Activated CD8-positive, alpha-beta memory T cell treated with anti-CD3 and anti-CD28 coated beads, Interleukin-2, amount 50 U/mL, for 24 hours (primary cell): ENCODE results near the gene MAP3K9.

Experiments used
- DNase-seq: peaks from one replicate; pipeline ENCODE4 v3.0.0-alpha.2; 2020; ENCODE audit errors: extremely low read depth

MAP3K9 gene

DNA sequence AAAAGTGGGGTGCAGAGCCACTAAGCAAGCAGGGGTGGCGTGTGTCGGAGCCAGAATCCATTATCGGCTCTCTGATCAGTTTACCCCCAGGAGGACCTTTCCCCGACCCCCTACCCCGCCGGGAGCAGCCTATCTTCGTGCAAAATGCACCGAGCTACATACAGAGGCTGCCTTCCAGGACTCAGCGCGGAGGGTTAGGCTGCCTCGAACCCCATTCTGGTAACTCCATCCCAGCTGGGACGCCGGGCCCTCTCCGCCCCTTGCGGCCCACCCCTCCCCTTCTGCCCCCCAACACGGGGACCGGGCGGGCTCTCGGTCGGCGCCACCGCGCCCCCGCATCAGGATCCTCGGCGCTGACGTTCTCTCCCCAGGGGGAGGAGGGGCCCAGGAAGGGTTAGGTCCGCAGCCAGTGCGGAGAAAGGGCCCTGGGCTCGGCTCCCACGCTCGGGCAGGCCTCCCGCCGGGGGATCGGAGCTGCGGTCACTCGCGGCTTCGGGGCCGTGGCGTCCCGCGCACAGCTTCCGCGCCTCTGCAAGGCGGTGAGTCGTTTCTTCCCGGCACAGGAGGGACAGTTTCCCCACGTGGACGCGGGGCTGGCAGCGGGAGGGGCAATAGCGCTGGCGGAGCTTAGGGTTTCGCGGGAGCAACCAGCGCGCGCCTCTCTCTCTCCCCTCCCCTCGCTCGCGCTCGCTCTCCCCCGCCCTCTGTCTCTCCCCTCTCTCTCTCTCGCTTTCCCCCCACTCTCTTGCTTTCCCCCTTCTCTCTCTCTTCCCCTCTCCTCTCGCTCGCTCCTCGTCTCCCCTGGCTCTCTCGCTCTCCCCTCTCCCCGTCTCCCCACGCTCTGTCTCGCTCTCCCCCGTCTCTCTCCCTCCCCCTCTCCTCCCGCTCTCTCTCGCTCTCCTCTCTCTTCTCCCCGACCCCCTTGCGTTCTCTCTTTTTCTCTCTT is 12.5 kb upstream of the MAP3K9 start:
- DNase-seq: no peak

- no peak for DNase-seq
Observed at GRCh38 chr14:70816525-70816924, 7.2 kb upstream of the MAP3K9 start.

DNA sequence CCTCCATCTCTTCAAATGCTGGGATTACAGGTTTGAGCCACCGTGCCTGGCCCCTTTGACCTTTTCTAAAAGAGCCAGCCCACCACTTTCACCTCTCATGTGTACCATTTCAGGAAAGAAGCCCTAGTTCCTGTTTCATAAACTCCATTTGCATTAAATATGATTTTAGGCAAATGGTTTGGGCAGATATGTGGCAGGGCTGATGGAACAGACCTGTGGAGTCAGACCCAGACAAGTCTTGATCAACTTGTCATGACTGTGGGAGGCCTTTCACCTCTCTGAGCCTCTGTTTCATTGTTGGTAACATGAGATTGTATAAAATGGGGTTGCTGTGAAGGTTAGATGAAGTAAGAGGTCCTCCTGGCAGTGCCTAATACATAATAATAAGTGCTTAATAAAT is 5.2 kb upstream of the MAP3K9 start:
- DNase-seq: no peak

GRCh38 chr14:70812124-70812818 is 3.0 kb upstream of the MAP3K9 start:
- no peak for DNase-seq

GRCh38 chr14:70811578-70811977 is 2.3 kb upstream of the MAP3K9 start:
- DNase-seq: no peak

DNA sequence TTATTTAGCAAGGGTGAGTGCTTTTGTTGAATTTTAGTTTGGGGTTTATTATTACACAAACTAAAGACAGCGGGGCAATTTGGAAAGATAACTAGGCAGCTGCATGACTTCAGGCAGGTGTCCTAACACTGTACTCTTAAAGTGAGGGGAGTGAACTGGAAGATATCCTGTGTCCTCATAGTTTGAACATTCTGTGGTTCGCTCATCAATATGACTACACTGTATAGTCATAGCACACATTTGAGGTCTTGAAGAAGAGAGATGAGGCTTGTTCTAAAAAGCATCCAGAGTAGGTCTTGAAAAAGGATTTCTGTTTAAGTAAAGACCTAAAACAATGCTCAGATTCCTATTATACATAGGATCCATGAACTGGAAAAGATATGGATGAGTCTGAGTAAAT is 1.7 kb upstream of the MAP3K9 start:
- no peak for DNase-seq

- no peak for DNase-seq
Observed at GRCh38 chr14:70810621-70811020, 1.3 kb upstream of the MAP3K9 start.

- DNase-seq: no peak
Observed at GRCh38 chr14:70808416-70809224, 693 bp downstream of the MAP3K9 start.

DNA sequence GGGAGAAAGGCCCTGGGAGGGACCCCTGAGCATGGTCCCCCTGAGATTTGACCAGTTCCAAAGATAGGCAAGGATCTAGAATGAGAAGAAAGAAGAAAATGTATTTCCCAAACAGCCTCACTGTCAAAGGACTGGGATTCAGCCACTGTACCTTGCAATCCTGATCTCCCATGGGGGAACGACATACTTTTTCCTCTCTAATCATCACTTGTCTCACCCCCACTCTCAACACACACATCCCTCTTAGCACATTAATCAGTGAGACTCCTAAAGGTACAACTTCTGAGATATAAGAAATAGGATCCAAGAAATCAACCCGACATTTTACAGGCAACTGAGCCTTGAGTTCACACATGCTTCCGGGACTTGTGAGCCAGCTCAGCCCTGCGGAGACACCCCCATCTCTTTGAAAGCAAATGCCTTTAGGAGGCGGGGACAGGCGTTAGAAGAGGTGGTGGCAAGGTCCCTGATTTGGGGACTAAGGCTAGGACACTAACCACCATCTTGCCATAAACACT is 1.4 kb downstream of the MAP3K9 start:
- no peak for DNase-seq

DNA sequence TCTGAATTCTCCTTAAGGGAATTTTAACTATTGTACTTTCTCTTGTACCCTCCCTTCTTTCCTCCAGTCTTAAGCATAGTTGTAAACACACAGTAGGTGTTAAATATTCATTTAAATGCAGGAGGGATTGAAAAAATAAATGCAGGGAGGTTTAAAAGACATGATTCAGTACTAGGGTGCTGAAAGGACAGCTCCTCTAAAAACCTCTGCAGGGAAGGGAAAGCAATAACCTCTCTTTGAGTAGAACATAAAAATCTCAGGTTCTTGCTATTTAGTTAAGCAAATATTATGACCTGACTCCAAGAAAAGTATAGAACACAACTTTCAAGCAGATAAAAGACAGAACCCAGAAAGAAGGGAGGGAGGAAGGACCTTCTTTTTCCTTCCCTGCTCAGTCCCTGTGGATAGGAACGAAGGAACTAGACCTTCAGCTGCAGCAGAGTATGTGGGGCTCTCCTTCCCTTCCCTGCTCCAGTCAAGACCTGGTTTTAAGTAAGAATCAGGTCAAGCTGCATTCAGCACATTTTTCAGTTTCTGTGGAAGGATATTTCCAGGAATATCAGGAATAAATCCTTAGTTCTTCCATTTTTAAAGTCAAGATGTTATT is 4.7 kb downstream of the MAP3K9 start:
- no peak for DNase-seq

DNA sequence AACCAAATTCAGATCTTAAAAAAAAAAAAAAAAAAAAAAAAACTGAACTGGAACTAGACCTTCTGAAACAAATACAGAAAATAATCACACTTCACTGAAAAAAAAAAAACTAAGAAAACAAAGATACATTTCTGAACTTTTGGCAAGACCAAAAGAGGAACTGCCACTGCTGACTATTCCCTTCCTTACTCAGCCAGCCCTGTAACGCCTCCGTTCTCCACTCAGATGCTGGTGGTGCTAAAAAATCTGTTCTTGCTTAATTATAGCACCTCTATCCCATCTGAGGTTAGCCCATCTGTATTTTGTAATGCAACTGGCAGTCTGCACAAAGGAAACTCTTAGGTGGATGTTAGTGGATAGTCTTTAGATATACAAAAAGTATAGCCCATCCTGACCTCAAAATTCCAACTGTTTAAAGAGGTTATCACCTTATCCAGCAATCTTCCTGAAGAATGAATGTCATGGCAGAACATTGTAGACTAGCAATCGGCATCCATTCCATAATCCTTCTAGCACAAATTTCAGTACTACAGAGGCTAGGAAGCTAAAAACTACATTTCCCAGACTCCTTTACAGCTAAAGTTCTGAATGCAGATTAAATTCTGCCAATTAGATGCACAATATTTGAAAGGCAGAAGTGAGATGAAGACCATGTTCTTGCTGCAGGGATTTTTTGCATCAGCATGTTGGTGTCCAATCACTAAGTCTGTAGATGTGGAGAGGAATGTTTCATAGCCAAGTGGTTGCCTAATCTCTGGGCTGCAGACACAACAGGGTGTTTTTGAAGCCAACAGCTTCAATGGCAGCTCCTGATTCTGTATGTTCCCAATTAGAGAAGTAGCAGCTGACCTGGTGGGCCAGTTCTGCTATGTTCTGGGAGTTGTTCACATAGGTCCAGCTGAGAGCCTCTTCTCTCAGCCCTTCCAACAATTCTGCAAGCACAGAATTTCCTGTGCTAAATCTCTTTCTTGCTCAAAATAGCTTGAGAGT is 5.7 kb downstream of the MAP3K9 start:
- DNase-seq: no peak

DNA sequence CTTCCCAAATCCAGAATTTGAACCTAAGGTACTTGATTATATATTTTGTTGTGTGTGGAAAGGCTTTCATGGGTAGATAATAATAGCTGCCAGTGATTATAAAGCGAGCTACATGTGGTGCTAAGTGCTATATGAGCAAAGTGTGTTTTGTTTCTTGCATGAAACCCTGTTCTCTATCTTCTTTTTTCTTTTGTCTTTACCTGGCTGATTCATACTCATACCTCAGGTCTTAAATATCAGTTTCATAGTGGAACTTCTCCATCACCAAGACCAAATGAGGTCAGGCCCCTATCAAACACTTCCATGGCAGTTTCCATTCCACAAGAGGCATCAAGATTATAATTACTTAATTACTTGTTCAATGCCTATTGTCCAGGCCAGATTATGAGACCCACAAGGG is 6.9 kb downstream of the MAP3K9 start:
- DNase-seq: no peak

GRCh38 chr14:70801836-70802235 is 7.5 kb downstream of the MAP3K9 start:
- DNase-seq: no peak

DNA sequence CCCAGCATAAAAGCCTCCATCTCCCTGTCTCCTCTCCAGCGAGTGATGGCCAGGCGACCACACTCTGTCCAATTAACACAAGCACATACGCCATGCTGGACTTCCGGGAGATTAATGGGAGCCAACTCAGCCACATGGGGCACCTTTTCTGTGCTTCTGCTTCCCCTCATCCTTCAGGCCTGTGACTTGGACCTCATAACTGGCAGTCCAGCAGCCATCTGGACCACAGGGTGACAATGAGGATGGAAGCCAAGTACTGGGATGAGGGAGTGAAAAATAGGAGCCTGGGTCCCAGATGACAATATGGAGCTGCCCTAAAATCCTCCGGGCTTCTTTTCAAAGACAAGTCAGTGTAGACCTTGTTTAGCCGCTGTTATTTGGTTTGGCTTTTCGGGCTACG is 12.8 kb downstream of the MAP3K9 start:
- DNase-seq: no peak

GRCh38 chr14:70794294-70794693 is 15.0 kb downstream of the MAP3K9 start:
- no peak for DNase-seq

DNA sequence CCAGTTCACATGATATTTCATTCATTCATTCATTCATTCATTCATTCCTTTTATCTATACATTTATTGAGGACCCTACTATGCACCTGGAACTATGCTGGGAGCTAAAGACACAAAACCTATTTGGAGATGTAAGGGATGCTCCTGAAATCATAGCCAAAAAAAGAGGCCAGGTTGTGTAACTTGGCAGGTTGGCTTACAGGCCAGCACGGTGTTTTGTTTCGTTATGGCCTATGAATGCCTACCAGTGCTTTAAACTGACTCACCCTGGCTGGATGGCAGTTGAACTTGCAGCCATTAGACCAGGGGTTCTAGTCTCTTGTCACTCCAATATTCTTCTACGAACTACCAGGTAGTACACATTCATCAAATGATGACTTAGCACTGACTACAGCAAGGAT is 15.7 kb downstream of the MAP3K9 start:
- no peak for DNase-seq

GRCh38 chr14:70792939-70793338 is 16.4 kb downstream of the MAP3K9 start:
- DNase-seq: no peak

- DNase-seq: no peak
Observed at GRCh38 chr14:70791971-70792370, 17.3 kb downstream of the MAP3K9 start.

GRCh38 chr14:70789961-70790360 is 19.4 kb downstream of the MAP3K9 start:
- DNase-seq: no peak

DNA sequence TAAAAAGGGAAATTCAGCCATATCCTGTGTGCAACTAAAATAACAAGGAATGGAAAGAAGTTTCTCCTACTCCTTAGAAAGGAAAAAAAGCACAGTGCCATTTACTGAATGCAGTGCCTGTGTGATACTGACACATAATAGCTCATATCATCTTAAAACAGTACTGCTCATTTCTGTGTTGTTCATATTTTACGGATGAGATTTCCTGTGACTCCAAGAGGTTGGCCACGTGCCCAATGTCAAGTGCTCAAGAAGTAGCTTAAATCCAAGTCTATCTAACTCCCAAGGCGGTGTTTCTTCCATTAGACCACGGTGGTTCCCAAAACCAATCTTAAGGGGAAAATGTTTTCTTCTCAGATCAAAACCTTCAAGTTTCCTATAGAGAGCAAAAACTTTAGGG is 20.0 kb downstream of the MAP3K9 start:
- DNase-seq: no peak
